T-cell (primary cell): Measurements from ENCODE around the gene WDR55. TPM values are rescaled to one million over a fixed set of nuclear protein-coding genes. Genes with fewer than 3 reads are reported as not detected.
"Not testable (repeated sequence)": the region's sequence is repeated elsewhere in the genome, so short reads cannot be mapped to it uniquely, and the experiment has no call there.

ENCODE experiments used
- ATAC-seq, 4 experiments: fragments of 200-7000 bp in 3 of 4; fragments of 150-1000 bp in 1 of 4; cut with Tn5 transposase; replicated peaks in 1 of 4; 1 replicate in 3 of 4; 2 replicates in 1 of 4; pipeline ENCODE4 v1.10.0; 2021; ENCODE audit warnings: moderate library complexity in 3 of 4, mild to moderate bottlenecking in 2 of 4, moderate number of reproducible peaks in 1 of 4
- CTCF ChIA-PET, 2 donors: fragments of 300-600 bp; sonication (Branson Sonifier 250); formaldehyde crosslinking; loops; one replicate each; lab custom pipeline; 2022; ENCODE audit warnings: antibody characterized with exemption in 2 of 2; lab: Charles Lee
- POLR2A ChIA-PET, 2 donors: fragments of 300-600 bp; sonication (Branson Sonifier 250); formaldehyde crosslinking; loops; one replicate each; lab custom pipeline; 2022; ENCODE audit warnings: antibody characterized with exemption in 2 of 2; lab: Charles Lee
- DNase-seq, 35 experiments: peaks; one replicate each; pipeline versions ENCODE4 v3.0.0 to v3.0.0-alpha.2; 2013 to 2023
- H3K27ac ChIP-seq: one replicate; pipeline ENCODE4 v1.5.1; 2013; ENCODE audit warnings: low read length
- H3K27me3 ChIP-seq, 2 experiments: replicated peaks in 1 of 2; 1 replicate in 1 of 2; 2 replicates in 1 of 2; pipeline versions ENCODE4 v1.6.1 to v1.7.0; 2013; ENCODE audit warnings: low read length in 1 of 2, mixed read lengths in 1 of 2; ENCODE audit not compliant: control insufficient read depth in 2 of 2, insufficient read depth in 2 of 2; ENCODE audit errors: extremely low read depth in 1 of 2
- H3K36me3 ChIP-seq, 2 donors: 1 replicate in 1 of 2; 2 replicates in 1 of 2; pipeline versions ENCODE4 v1.6.1 to v1.7.0; 2013; ENCODE audit warnings: low read length in 1 of 2; ENCODE audit not compliant: control insufficient read depth in 2 of 2, insufficient read depth in 1 of 2; ENCODE audit errors: extremely low read depth in 1 of 2
- H3K4me1 ChIP-seq, 2 experiments: 1 replicate in 1 of 2; 2 replicates in 1 of 2; pipeline versions ENCODE4 v1.6.1 to v1.7.0; 2013; ENCODE audit warnings: low read length in 2 of 2, mixed read lengths in 1 of 2; ENCODE audit not compliant: insufficient read depth in 2 of 2, control insufficient read depth in 1 of 2; ENCODE audit errors: extremely low read depth in 1 of 2
- H3K4me3 ChIP-seq, 2 donors: 1 replicate in 1 of 2; 2 replicates in 1 of 2; pipeline versions ENCODE4 v1.5.1 to v1.7.0; 2013; ENCODE audit warnings: mild to moderate bottlenecking in 2 of 2, low read length in 1 of 2, moderate library complexity in 1 of 2; ENCODE audit not compliant: control insufficient read depth in 1 of 2; ENCODE audit errors: extremely low read depth in 1 of 2
- H3K9me3 ChIP-seq: 2 replicates; pipeline ENCODE4 v1.7.0; 2013
- H3K27ac Mint-ChIP-seq, 2 donors: one replicate each; pipeline ENCODE4 v1.8.0; 2020 to 2021; ENCODE audit warnings: mild to moderate bottlenecking in 2 of 2, mixed read lengths in 2 of 2
- H3K27me3 Mint-ChIP-seq, 2 donors: one replicate each; pipeline ENCODE4 v1.8.0; 2021 to 2022; ENCODE audit warnings: mixed read lengths in 2 of 2
- H3K36me3 Mint-ChIP-seq: one replicate; pipeline ENCODE4 v1.8.0; 2021; ENCODE audit warnings: mixed read lengths
- H3K4me1 Mint-ChIP-seq, 3 donors: one replicate each; pipeline ENCODE4 v1.8.0; 2020 to 2022; ENCODE audit warnings: mixed read lengths in 3 of 3, mild to moderate bottlenecking in 1 of 3
- H3K4me3 Mint-ChIP-seq, 3 donors: one replicate each; pipeline ENCODE4 v1.8.0; 2020 to 2022; ENCODE audit warnings: mild to moderate bottlenecking in 3 of 3, mixed read lengths in 3 of 3, moderate library complexity in 3 of 3
- H3K9me3 Mint-ChIP-seq, 3 donors: one replicate each; pipeline ENCODE4 v1.8.0; 2020 to 2022; ENCODE audit warnings: mixed read lengths in 3 of 3
- WGBS: methylation state at CpG from one replicate; pipeline ENCODE4 v1.1.5; 2013; ENCODE audit warnings: missing lambda C conversion rate; ENCODE audit not compliant: insufficient coverage; 5-methylcytosine and 5-hydroxymethylcytosine counted together
- total RNA-seq, 35 experiments: library from RNA in 6 of 35; stranded (reverse) in 6 of 35; fragments of 120-200 nt in 1 of 35; gene quantifications; one replicate each; pipeline versions ENCODE4 v1.2.1 to v1.2.4 and lab custom pipeline; 2013 to 2026

WDR55 gene
- total RNA-seq, 5 donors from 2014 or later (not counting 1 experiment from before 2014, with no cell fraction given): 36.6 to 50.9 (median 42.9) TPM

GRCh38 chr5:140708787-140709186 lies 44.1 kb downstream of the WDR55 start:
- H3K4me3 ChIP-seq, H3K9me3 Mint-ChIP-seq, H3K27me3 Mint-ChIP-seq, H3K9me3 ChIP-seq, CTCF ChIA-PET, DNase-seq, ATAC-seq, H3K27ac ChIP-seq, H3K27me3 ChIP-seq: not testable (repeated sequence)
- peaks cover 21% of the 10 kb centered on the region for H3K36me3 Mint-ChIP-seq
- whole genome bisulfite sequencing: 97% methylated on average over 6 of the region's 9 CpGs
- H3K36me3 ChIP-seq: peaks cover 0 to 33% of the 10 kb centered on the region in 2 donors
- H3K4me3 Mint-ChIP-seq: peak overlapping the region in 2 of 3 donors; percentile 98
- H3K4me1 ChIP-seq: peaks cover 2 to 10% of the 10 kb centered on the region in 2 experiments
- H3K27ac Mint-ChIP-seq: peak overlapping the region in 1 of 2 donors; percentile 99
- POLR2A ChIA-PET: interaction anchor here in 1 of 2 donors (0.8 kb wide), 1 partner anchor 9 kb away, joined by 3 read pairs; the partner anchor contains the start of gene ZMAT2
- H3K4me1 Mint-ChIP-seq: peaks cover 18 to 37% (median 25%) of the 10 kb centered on the region in 3 donors

DNA sequence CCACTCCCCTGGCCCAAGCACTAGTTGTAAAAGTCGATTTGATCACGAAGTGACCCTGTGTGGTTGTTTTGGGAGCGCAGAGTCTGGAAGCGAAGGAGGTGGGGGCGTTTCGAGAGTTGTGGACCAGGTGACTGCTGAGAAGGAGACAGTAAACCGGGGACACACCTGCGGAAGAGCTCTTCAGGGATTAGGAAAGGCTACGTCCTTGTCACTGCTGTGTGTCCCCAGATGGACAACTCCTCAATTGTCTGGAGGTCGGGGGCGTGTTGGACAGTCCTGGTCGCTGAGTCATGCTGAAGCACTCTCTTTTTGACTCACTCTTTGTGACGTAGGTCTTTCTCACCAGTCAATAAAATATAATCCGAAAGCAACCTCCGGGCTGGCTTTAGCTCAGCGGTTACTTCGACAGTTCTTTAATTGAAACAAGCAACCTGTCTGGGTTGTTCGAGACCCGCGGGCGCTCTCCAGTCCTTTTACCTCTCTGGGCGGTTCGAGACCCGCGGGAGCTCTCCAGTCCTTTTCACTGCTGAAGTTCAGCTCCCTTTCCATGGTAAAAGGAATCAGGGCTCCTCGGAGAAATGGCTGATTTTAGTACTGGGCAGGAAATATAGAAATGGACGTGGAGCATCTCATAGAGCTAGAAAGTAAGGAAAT lies 46.3 kb downstream of the WDR55 start:
- H3K4me3 ChIP-seq: peak overlapping the region; percentile 90 to 97
- no peaks in the 10 kb centered on the region for H3K9me3 ChIP-seq
- peak overlapping the region; percentile 90 for H3K27ac ChIP-seq
- 3% methylated on average over 19 of the region's 27 CpGs for WGBS
- Mint-ChIP-seq H3K4me1 (peaks cover 18 to 37% (median 25%) of the 10 kb centered on the region in 3 donors), H3K4me3 (peak overlapping the region; percentile 98 to 99 (median 98)), H3K36me3 (peaks cover 7% of the 10 kb centered on the region), H3K27ac (peak overlapping the region; percentile 99 to 100), H3K9me3 (no peaks in the 10 kb centered on the region), H3K27me3 (peaks cover 0 to 6% of the 10 kb centered on the region in 2 donors)
- peaks cover 0 to 11% of the 10 kb centered on the region in 2 donors for H3K36me3 ChIP-seq
- no peaks in the 10 kb centered on the region for H3K27me3 ChIP-seq
- DNase-seq (peak; percentile 63 to 93 (median 80)), ATAC-seq (peak; percentile 85 to 89 (median 86))
- ChIA-PET CTCF (interaction anchor here (0.6 to 1.8 kb wide), 12 partner anchors 8 to 466 kb away, joined by 3 to 20 read pairs (median 5); partner anchors contain the start of genes ANKHD1 (in 1 of the 2), EIF4EBP3 (in 1 of the 2), HARS1 (in 1 of the 2) and HARS2 (in 1 of the 2)), POLR2A (interaction anchor here (0.6 to 2.6 kb wide), 12 partner anchors 9 to 1418 kb away, joined by 3 to 23 read pairs (median 3); partner anchors contain the start of genes IK (in 2 of the 2), ZMAT2 (in 2 of the 2), ANKHD1 (in 1 of the 2) and HARS1 (in 1 of the 2))
- H3K4me1 ChIP-seq: peaks cover 2 to 10% of the 10 kb centered on the region in 2 experiments

GRCh38 chr5:140711794-140712193 lies 47.1 kb downstream of the WDR55 start:
- no CpG with 5 or more reads among the region's 1 CpG for WGBS
- ATAC-seq: no peak
- H3K27ac Mint-ChIP-seq: peak overlapping the region; percentile 99 to 100
- Histone ChIP-seq H3K27ac (peak overlapping the region; percentile 90), H3K36me3 (peaks cover 0 to 6% of the 10 kb centered on the region in 2 donors), H3K4me1 (peaks cover 2 to 10% of the 10 kb centered on the region in 2 experiments), H3K9me3 (no peaks in the 10 kb centered on the region), H3K27me3 (no peaks in the 10 kb centered on the region), H3K4me3 (no peak overlapping the region)
- POLR2A ChIA-PET: interaction anchor here in 1 of 2 donors (0.6 to 2.6 kb wide), 5 partner anchors 11 to 1419 kb away, joined by 3 to 23 read pairs (median 5); partner anchors contain the start of genes ANKHD1 and ZMAT2
- H3K9me3 Mint-ChIP-seq: no peaks in the 10 kb centered on the region
- DNase-seq: no peak
- peak overlapping the region; percentile 98 to 99 (median 98) for H3K4me3 Mint-ChIP-seq
- H3K36me3 Mint-ChIP-seq: peaks cover 4% of the 10 kb centered on the region
- H3K4me1 Mint-ChIP-seq: peaks cover 18 to 37% (median 25%) of the 10 kb centered on the region in 3 donors
- CTCF ChIA-PET: interaction anchor here (1.0 to 1.8 kb wide), 6 partner anchors 8 to 311 kb away, joined by 3 to 20 read pairs (median 6); partner anchors contain the start of genes ANKHD1 (in 1 of the 2), HARS1 (in 1 of the 2), HARS2 (in 1 of the 2) and ZMAT2 (in 1 of the 2)
- peaks cover 0 to 6% of the 10 kb centered on the region in 2 donors for H3K27me3 Mint-ChIP-seq

DNA sequence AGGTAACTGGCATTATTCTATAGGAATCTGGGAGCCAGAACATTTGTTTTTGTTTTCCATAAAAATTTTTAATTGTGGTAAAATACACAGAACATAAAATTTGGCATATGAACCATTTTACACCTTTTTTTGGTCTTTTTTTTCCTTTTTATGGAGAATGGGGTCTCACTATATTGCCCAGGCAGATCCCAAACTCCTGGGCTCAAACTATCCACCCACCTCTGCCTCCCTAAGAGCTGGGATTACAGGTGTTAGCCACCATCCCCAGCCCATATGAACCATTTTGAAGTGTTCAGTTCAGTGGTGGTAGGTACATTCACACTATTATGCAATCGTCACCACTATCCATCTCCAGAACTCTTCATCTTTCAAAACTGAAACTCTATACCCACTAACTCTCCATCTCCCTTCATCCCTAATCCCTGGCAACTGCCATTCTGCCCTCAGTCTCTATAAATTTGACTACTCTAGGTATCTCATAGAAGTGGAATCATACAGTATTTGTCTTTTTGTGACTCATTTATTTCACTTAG lies 48.9 kb downstream of the WDR55 start:
- ATAC-seq: no peak
- Histone ChIP-seq H3K4me1 (peaks cover 2 to 10% of the 10 kb centered on the region in 2 experiments), H3K27me3 (no peaks in the 10 kb centered on the region), H3K36me3 (no peaks in the 10 kb centered on the region), H3K9me3 (no peaks in the 10 kb centered on the region), H3K4me3 (no peak overlapping the region), H3K27ac (no peak overlapping the region)
- Mint-ChIP-seq H3K4me3 (no peak overlapping the region), H3K36me3 (peaks cover 4% of the 10 kb centered on the region), H3K27me3 (peaks cover 0 to 6% of the 10 kb centered on the region in 2 donors), H3K4me1 (peaks cover 18 to 37% (median 25%) of the 10 kb centered on the region in 3 donors), H3K9me3 (no peaks in the 10 kb centered on the region), H3K27ac (peak overlapping the region in 1 of 2 donors; percentile 11)
- ChIA-PET CTCF (no interaction called here), POLR2A (no interaction called here)
- no peak for DNase-seq
- no CpG with 5 or more reads among the region's 1 CpG for WGBS

- H3K27ac ChIP-seq, H3K4me3 ChIP-seq, DNase-seq, H3K4me1 ChIP-seq, POLR2A ChIA-PET, H3K27me3 Mint-ChIP-seq, H3K27me3 ChIP-seq, CTCF ChIA-PET, H3K27ac Mint-ChIP-seq, H3K9me3 ChIP-seq, H3K9me3 Mint-ChIP-seq, H3K4me3 Mint-ChIP-seq, ATAC-seq, H3K36me3 Mint-ChIP-seq, H3K36me3 ChIP-seq: not testable (repeated sequence)
- WGBS: 80% methylated on average over 1 of the region's 2 CpGs
- peaks cover 13 to 17% (median 14%) of the 10 kb centered on the region in 3 donors for H3K4me1 Mint-ChIP-seq
These were observed 51.5 kb downstream of the WDR55 start for GRCh38 chr5:140716238-140716637.

GRCh38 chr5:140718266-140718592 lies 53.5 kb downstream of the WDR55 start:
- Histone ChIP-seq H3K4me1 (no peaks in the 10 kb centered on the region), H3K27me3 (peaks cover 0 to 4% of the 10 kb centered on the region in 2 experiments), H3K4me3 (no peak overlapping the region), H3K9me3 (no peaks in the 10 kb centered on the region), H3K36me3 (no peaks in the 10 kb centered on the region), H3K27ac (no peak overlapping the region)
- ChIA-PET CTCF (no interaction called here), POLR2A (no interaction called here)
- H3K36me3 Mint-ChIP-seq: no peaks in the 10 kb centered on the region
- no peak overlapping the region for H3K4me3 Mint-ChIP-seq
- ATAC-seq (no peak), DNase-seq (no peak)
- no peak overlapping the region for H3K27ac Mint-ChIP-seq
- H3K27me3 Mint-ChIP-seq: peaks cover 4 to 5% of the 10 kb centered on the region in 2 donors
- WGBS: 97% methylated on average over 4 of the region's 7 CpGs
- H3K9me3 Mint-ChIP-seq: no peaks in the 10 kb centered on the region
- H3K4me1 Mint-ChIP-seq: peaks cover 2 to 4% (median 2%) of the 10 kb centered on the region in 3 donors
